Astrocyte of the spinal cord (primary cell): ENCODE results near the gene SLIT1.

ENCODE experiments used
- DNase-seq: peaks from one replicate; pipeline ENCODE4 v3.0.0; 2011; ENCODE audit warnings: low read depth, low spot score
- H3K4me3 ChIP-seq: 2 replicates; pipeline ENCODE4 v1.5.1; 2011; ENCODE audit warnings: low read depth, mild to moderate bottlenecking, low read length, moderate library complexity
- in situ Hi-C: cut with HindIII; loops from 2 replicates; pipeline ENCODE4 v1.10.0; 2017; ENCODE audit warnings: low sequenced_read_pairs
- TF ChIP-seq, protein P1 (sequence below): IDR thresholded peaks from 2 replicates; pipeline ENCODE4 v1.5.1; 2012; ENCODE audit warnings: low read depth, mild to moderate bottlenecking, low read length, inconsistent platforms

SLIT1 gene

DNA sequence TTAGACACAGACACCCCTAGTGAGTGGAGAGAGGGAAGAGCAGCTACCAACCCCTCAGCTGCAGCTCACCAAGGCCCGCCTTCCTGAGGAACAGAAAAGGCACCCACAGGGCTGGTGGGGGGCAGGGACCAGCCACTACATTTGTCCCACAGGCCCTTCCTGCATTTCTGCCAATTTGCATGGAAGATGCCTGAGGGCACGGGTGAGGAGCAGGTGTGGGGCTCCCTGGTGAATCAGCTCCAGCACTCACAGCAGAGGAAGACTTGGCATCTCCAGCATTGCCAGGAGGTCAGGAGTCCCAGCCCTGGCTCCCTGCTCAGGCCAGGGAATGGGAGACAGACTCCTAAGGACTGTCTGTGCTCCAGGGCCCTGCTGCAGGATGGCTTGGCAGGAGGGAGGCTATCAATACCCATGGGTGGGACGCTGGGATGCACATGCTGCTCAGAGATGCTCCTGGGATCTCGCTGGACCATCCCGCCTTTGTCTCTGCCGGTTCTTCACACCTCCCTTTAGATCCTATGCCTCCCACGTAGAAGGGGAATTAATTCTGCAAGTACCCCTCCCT, 109.7 kb downstream of the SLIT1 start:
- TF ChIP-seq, protein P1, sequence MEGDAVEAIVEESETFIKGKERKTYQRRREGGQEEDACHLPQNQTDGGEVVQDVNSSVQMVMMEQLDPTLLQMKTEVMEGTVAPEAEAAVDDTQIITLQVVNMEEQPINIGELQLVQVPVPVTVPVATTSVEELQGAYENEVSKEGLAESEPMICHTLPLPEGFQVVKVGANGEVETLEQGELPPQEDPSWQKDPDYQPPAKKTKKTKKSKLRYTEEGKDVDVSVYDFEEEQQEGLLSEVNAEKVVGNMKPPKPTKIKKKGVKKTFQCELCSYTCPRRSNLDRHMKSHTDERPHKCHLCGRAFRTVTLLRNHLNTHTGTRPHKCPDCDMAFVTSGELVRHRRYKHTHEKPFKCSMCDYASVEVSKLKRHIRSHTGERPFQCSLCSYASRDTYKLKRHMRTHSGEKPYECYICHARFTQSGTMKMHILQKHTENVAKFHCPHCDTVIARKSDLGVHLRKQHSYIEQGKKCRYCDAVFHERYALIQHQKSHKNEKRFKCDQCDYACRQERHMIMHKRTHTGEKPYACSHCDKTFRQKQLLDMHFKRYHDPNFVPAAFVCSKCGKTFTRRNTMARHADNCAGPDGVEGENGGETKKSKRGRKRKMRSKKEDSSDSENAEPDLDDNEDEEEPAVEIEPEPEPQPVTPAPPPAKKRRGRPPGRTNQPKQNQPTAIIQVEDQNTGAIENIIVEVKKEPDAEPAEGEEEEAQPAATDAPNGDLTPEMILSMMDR, result no peak
- in situ Hi-C loops, result no loop called here
- no peak for DNase-seq
- no peak overlapping the region for H3K4me3 ChIP-seq

DNA sequence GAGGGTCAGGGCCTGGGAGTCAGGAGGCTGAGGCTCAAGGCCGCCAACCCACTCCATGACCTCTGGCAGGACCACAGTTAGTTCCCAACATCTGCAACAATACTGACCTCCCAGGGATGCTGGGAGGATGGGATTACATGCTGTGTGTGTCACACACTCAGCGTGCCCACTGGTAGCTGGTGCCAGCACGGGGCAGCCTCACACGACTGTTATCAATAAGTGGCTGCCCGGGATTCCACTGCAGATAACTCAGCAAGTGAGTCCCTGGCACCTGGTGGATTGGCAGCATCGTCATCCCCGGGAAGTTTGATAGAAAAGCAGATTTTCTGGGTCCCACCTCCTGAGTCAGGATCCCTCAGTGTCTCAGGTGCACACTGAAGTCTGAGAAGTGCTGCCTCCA, 110.3 kb downstream of the SLIT1 start:
- no peak for DNase-seq
- H3K4me3 ChIP-seq, result no peak overlapping the region
- in situ Hi-C loops, result no loop called here
- TF ChIP-seq, protein P1, result no peak

DNA sequence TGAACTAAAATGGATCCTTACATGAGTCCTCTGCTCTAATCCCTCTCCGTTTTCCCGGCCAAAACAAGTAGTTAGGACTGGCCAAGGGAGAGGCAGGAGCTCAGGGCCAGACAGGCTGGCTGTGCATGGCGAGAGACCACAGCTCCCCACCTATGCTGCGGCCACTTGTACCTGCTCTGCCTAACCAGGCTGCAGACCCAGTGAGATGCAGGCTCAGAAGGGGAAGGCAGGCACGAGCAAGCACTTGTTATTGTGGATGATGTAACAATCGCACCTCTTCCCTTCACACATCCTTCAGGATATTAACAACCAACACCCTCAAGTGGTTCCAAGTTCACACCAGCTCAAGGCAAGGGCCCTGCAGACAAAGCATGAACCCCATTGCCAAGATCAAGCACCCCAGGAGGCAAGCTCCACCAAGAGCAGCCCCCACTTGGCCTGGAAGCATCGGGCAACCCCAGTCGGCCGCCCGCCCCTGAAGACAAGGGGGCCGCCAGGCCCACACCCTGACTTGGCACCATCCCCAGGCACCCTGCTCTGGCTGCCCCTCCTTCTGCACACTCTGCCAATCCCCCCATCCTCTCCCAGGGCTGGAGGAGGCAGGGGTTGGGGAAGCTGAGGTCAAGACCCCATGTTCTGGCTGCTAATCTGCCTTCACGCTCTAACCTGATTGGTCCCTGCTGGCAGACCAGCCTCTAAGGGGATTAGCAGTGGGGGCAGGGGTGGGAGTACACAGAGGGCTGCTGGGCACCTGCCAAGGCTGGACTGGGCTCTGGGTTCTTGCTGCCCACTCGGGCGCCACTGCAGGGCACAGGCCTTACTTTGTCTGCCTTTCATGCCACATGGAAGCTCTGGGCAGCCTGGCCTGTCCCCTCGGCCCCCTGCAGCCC, 111.3 kb downstream of the SLIT1 start:
- DNase-seq, result no peak
- in situ Hi-C loops, result no loop called here
- TF ChIP-seq, protein P1, result no peak
- H3K4me3 ChIP-seq, result no peak overlapping the region

DNA sequence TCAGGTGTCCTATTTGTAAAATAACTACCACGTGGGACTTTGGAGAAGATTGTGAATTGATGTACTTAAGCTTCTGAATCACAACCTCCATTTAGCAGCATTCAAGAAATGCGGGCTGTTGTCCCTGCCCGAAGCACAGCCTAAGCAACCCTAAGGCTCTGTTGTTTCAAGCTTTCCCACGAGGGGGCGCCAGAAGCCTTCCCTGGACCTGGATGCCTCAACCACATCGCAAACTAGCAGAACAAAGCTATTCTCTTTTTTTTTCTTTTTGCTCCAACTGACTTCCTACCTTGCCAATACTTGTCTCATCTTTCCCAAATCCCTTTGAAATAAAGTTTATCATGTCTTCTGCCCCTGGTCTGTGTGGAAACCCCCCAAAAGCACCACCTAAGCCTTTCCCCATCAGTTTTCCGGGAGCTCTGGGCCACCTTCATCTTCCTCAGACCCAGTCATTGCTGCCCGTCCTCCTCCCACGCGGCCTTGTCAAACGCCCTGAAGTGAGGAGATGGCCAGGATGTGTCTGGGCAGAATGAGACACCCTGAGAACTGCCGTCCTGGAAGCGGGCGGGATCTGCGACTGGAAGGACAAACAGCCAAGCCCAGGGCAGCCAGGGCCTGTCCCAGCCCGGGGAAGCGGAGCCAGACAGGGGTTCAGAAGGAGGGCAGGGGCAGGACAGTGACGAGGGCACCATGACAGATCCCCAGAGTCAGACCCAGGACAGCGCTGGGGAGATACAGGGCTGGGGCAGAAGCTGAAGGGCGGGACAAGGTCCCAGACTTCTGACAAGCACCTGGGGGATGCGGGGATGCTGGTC, 112.7 kb downstream of the SLIT1 start:
- TF ChIP-seq, protein P1, result peak; percentile 95
- DNase-seq, result peak; percentile 76
- in situ Hi-C loops, result no loop called here
- H3K4me3 ChIP-seq, result no peak overlapping the region

DNA sequence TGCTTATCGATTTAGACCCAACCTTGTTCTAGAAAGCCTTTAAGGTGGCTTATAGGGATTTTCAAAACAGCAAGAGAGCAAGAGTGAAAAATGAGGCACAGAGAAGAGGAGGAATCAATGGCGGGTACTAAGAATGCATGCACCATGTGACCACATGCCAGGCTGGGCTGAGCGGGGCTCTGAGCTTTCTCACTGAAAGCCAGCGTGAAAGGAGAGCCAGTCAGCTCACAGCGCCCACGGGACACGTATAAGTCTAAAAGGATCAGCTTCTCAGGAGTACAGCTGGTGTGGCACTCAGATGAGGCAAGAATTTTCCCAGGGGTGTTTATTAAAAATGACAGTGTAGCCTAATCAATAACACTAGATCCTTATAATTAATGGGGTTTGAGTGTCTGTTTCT, 114.3 kb downstream of the SLIT1 start:
- in situ Hi-C loops, result no loop called here
- DNase-seq, result no peak

More for the DNA sequence above, 114.3 kb downstream of the SLIT1 start:
- TF ChIP-seq, protein P1, result no peak
- no peak overlapping the region for H3K4me3 ChIP-seq
